ENCODE data around the gene DMBT1.

- TF ChIP-seq, protein P1, sequence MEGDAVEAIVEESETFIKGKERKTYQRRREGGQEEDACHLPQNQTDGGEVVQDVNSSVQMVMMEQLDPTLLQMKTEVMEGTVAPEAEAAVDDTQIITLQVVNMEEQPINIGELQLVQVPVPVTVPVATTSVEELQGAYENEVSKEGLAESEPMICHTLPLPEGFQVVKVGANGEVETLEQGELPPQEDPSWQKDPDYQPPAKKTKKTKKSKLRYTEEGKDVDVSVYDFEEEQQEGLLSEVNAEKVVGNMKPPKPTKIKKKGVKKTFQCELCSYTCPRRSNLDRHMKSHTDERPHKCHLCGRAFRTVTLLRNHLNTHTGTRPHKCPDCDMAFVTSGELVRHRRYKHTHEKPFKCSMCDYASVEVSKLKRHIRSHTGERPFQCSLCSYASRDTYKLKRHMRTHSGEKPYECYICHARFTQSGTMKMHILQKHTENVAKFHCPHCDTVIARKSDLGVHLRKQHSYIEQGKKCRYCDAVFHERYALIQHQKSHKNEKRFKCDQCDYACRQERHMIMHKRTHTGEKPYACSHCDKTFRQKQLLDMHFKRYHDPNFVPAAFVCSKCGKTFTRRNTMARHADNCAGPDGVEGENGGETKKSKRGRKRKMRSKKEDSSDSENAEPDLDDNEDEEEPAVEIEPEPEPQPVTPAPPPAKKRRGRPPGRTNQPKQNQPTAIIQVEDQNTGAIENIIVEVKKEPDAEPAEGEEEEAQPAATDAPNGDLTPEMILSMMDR (IDR thresholded peaks at IDR 0.05; ENCODE audit: borderline replicate concordance, extremely low read depth, low read length, poor library complexity, severe bottlenecking): no peak
- no peak for TF ChIP-seq EZH2 (IDR thresholded peaks at IDR 0.05; ENCODE audit: borderline replicate concordance, low read depth, low read length, severe bottlenecking)
Measured at GRCh38 chr10:122543676-122544445, 16.7 kb upstream of the DMBT1 start.

Data from DND-41 (cell line).